GM20000 (cell line): ENCODE data around the gene CAND1.

Experiments
- DNase-seq: peaks from one replicate; pipeline ENCODE4 v3.0.0; 2012; ENCODE audit warnings: low spot score
- TF ChIP-seq, protein P1 (sequence below): IDR thresholded peaks from 2 replicates; pipeline ENCODE4 v1.5.1; 2012; ENCODE audit warnings: mild to moderate bottlenecking, control low read depth; ENCODE audit errors: extremely low read depth, missing control alignments

CAND1 gene

DNA sequence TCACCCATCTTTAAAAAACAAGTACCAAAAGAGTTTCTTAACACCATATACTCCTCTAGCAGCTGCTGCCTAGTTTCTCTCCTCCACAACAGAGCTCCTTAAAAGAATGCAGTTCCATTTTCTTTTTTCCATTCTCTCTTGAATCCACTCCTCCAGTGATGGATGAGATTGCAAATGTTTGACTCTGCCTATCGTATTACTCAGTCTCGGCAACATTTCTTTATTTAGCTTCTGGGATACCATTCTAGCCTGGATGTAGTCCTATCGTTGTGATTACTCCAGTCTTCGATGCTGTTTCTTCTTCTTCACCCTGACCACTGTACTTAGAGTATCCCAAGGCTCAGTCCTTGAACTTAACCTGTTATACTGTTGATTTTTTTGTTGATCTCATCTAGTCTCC is 30.8 kb downstream of the CAND1 start:
- TF ChIP-seq, protein P1, sequence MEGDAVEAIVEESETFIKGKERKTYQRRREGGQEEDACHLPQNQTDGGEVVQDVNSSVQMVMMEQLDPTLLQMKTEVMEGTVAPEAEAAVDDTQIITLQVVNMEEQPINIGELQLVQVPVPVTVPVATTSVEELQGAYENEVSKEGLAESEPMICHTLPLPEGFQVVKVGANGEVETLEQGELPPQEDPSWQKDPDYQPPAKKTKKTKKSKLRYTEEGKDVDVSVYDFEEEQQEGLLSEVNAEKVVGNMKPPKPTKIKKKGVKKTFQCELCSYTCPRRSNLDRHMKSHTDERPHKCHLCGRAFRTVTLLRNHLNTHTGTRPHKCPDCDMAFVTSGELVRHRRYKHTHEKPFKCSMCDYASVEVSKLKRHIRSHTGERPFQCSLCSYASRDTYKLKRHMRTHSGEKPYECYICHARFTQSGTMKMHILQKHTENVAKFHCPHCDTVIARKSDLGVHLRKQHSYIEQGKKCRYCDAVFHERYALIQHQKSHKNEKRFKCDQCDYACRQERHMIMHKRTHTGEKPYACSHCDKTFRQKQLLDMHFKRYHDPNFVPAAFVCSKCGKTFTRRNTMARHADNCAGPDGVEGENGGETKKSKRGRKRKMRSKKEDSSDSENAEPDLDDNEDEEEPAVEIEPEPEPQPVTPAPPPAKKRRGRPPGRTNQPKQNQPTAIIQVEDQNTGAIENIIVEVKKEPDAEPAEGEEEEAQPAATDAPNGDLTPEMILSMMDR, result no peak
- no peak for DNase-seq

DNA sequence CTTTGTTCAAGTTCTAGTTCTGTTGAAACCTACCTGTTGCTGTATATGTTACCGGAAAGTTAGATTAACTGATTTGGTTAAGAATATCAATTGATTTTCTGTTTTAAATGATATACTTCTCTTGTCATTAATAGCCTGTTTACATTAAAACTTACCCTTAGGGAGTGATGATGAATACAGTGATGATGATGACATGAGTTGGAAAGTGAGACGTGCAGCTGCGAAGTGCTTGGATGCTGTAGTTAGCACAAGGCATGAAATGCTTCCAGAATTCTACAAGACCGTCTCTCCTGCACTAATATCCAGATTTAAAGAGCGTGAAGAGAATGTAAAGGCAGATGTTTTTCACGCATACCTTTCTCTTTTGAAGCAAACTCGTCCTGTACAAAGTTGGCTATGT is 33.0 kb downstream of the CAND1 start:
- no peak for DNase-seq
- TF ChIP-seq, protein P1, result no peak

DNA sequence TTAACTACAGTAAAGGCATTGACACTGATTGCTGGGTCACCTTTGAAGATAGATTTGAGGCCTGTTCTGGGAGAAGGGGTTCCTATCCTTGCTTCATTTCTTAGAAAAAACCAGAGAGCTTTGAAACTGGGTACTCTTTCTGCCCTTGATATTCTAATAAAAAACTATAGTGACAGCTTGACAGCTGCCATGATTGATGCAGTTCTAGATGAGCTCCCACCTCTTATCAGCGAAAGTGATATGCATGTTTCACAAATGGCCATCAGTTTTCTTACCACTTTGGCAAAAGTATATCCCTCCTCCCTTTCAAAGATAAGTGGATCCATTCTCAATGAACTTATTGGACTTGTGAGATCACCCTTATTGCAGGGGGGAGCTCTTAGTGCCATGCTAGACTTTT is 36.4 kb downstream of the CAND1 start:
- DNase-seq, result no peak

DNA sequence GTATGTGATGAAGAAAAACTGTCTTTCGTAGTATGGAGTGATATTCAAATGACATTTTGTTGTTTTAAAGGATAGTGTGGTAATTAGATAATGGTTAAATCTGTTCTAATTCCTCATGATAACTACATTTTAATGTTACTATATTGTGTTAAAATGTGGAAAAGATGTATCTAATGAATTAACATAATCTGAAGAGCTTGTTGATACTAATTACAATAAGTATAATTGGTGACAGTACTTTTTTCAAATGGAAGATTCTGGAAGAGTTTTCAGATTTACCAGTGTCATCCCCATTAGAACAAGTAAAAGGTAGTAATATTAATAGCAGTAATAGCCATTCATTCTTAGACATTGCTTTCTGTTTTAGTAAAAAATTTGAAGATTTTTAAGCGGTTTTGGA is 37.6 kb downstream of the CAND1 start:
- TF ChIP-seq, protein P1, result no peak
- DNase-seq, result no peak

More for the DNA sequence above, 36.4 kb downstream of the CAND1 start:
- TF ChIP-seq, protein P1, result no peak

DNA sequence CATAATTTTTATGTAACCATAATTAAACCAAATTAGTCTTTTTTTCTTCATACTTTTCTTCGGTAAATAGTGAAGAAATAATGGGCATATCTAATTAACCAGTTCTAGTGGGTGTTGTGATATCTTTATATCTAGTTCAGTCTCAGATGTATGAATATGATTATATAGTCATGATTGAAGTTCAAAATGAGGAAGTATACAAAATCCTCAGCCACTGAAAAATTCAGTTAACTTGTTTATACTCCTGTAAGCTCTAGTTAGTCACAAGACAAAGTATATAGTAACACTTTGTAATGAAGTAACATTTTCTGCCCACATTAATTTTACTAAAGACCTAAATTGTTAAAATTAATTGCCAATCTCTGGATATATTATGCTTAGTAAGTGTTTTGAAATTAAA is 46.5 kb downstream of the CAND1 start:
- TF ChIP-seq, protein P1, result no peak
- no peak for DNase-seq

DNA sequence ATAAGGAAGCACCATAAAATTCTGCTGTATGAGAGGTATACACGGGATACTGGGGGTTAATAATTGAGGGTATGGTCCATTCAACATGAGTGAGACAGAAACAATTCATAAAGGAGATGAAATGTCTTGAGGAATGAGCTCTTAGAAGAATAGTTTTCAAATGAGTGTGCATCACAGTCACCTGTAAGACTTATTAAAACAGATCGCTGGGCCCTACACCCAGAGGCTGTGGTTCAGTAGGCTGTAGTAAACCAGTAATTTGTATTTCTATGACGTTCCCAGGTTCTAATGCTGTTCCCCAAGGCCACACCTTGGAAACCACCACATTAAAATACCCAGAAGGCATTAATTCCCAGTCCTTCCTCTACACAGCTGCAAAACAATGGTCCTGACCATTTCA is 49.6 kb downstream of the CAND1 start:
- TF ChIP-seq, protein P1, result no peak
- DNase-seq, result no peak

DNA sequence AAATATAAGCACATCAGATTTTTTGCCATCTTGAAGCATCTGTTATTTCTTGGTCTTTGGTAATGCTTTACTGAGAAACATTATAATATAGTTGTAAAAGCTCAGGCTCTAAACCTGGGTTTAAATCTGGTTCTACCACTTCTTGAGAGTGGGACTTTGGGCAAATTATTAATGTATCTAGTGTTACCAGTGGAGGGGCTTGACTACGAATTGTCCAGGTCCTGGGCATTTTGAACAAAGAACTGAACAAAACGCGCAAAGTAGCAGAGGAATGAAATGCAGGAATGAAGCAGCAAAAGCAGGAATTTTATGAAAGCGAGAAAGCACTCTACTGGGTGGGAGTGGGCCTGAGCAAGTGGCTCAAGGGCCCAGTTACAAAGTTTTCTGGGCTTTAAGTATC is 50.8 kb downstream of the CAND1 start:
- TF ChIP-seq, protein P1, result no peak
- no peak for DNase-seq
